GM12878 (cell line): ENCODE data around the gene RCAN1.
"Not testable (repeated sequence)": the region's sequence is repeated elsewhere in the genome, so short reads cannot be mapped to it uniquely, and the experiment has no call there.

ENCODE experiments used
- BACH1 ChIP-seq: fragments of 450-650 bp; IDR thresholded peaks from 2 replicates; pipeline ENCODE4 v1.6.1; 2017; ENCODE audit warnings: mild to moderate bottlenecking, borderline replicate concordance
- CEBPB ChIP-seq, 2 experiments: fragments of 150-350 bp in 1 of 2; IDR thresholded peaks; 2 replicates each; pipeline ENCODE4 v1.6.1; 2012 to 2014; ENCODE audit warnings: low read depth in 2 of 2, low read length in 2 of 2, borderline replicate concordance in 1 of 2, inconsistent platforms in 1 of 2
- EZH2 ChIP-seq: IDR thresholded peaks from 2 replicates; pipeline ENCODE4 v1.6.1; 2012; ENCODE audit warnings: low read depth, mild to moderate bottlenecking, control low read depth, inconsistent platforms, low read length, borderline replicate concordance; ENCODE audit not compliant: control insufficient read depth
- GATAD2B ChIP-seq: fragments of 450-650 bp; conservative IDR thresholded peaks from 2 replicates; pipeline ENCODE4 v1.6.1; 2017; ENCODE audit warnings: low read depth, mild to moderate bottlenecking, moderate library complexity
- MYC ChIP-seq: IDR thresholded peaks from 2 replicates; pipeline ENCODE4 v1.6.1; 2011; ENCODE audit warnings: mild to moderate bottlenecking, low read length, moderate library complexity, inconsistent platforms; ENCODE audit not compliant: insufficient read depth, insufficient replicate concordance, insufficient read length, severe bottlenecking
- NFIC ChIP-seq: IDR thresholded peaks from 2 replicates; pipeline ENCODE4 v1.6.1; 2012; ENCODE audit warnings: low read depth, mild to moderate bottlenecking, inconsistent platforms, low read length, moderate library complexity
- NR2C2 ChIP-seq: IDR thresholded peaks from 2 replicates; pipeline ENCODE4 v1.6.1; 2011; ENCODE audit warnings: borderline replicate concordance, low read depth; ENCODE audit not compliant: control insufficient read depth, insufficient read length
- POLR2A ChIP-seq: IDR thresholded peaks from 2 replicates; pipeline ENCODE4 v1.6.1; 2011; ENCODE audit warnings: low read depth, mild to moderate bottlenecking, low read length
- POLR2AphosphoS5 ChIP-seq: IDR thresholded peaks from 2 replicates; pipeline ENCODE4 v1.6.1; 2011; ENCODE audit warnings: mild to moderate bottlenecking, low read length, inconsistent platforms
- TF ChIP-seq, protein P1 (sequence below), 3 experiments: IDR thresholded peaks in 2 of 3; conservative IDR thresholded peaks in 1 of 3; 2 replicates each; pipeline ENCODE4 v1.5.1; 2011; ENCODE audit warnings: low read depth in 3 of 3, low read length in 3 of 3, mild to moderate bottlenecking in 3 of 3, control low read depth in 2 of 3, moderate library complexity in 2 of 3, inconsistent platforms in 1 of 3, mixed read lengths in 1 of 3; ENCODE audit not compliant: control insufficient read depth in 2 of 3, insufficient read depth in 1 of 3; ENCODE audit errors: extremely low read depth in 1 of 3

DNA sequence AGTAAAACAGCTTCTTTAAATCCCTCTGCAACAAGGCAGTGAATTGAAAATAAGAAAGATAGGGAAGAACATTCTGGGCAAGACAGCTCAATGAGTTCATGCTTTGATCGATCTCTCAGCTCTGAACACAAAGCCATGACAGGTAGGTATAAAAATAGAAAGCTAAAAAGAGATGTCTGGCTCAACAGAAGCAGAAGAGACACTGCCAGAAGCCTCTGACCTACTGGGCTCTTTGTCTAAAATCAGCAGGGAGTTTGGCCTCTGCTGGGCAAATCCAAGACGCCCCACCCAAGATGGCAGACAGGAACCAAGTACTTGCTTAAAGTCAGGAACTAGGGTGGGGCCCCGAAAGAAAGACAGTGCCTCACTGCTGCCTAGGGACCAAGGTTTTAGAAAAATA, 147.6 kb downstream of the RCAN1 start:
- not testable (repeated sequence) for TF ChIP-seq POLR2AphosphoS5; NFIC; POLR2A; BACH1; NR2C2; CEBPB (IDR thresholded peaks at IDR 0.05; ENCODE audit: borderline replicate concordance in 1 of 2, low read depth in 2 of 2, low read length in 2 of 2); MYC; GATAD2B; EZH2
- TF ChIP-seq, protein P1, sequence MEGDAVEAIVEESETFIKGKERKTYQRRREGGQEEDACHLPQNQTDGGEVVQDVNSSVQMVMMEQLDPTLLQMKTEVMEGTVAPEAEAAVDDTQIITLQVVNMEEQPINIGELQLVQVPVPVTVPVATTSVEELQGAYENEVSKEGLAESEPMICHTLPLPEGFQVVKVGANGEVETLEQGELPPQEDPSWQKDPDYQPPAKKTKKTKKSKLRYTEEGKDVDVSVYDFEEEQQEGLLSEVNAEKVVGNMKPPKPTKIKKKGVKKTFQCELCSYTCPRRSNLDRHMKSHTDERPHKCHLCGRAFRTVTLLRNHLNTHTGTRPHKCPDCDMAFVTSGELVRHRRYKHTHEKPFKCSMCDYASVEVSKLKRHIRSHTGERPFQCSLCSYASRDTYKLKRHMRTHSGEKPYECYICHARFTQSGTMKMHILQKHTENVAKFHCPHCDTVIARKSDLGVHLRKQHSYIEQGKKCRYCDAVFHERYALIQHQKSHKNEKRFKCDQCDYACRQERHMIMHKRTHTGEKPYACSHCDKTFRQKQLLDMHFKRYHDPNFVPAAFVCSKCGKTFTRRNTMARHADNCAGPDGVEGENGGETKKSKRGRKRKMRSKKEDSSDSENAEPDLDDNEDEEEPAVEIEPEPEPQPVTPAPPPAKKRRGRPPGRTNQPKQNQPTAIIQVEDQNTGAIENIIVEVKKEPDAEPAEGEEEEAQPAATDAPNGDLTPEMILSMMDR (IDR thresholded peaks at IDR 0.05 in 2 of 3, conservative IDR thresholded peaks at IDR 0.05 in 1 of 3; ENCODE audit: control insufficient read depth in 2 of 3, extremely low read depth in 1 of 3, insufficient read depth in 1 of 3, low read depth in 3 of 3, low read length in 3 of 3), result not testable (repeated sequence)
